H1 (cell line): ENCODE data around the gene CXCR1. TPM values are rescaled to one million over a fixed set of nuclear protein-coding genes. Genes with fewer than 3 reads are reported as not detected.

Experiments used
- CTCF ChIA-PET: fragments of 300-600 bp; sonication (Branson Sonifier 250); formaldehyde crosslinking; loops from one replicate; lab custom pipeline; 2021; ENCODE audit not compliant: partially characterized antibody; lab: Charles Lee
- POLR2A ChIA-PET: fragments of 300-600 bp; sonication (Branson Sonifier 250); formaldehyde crosslinking; loops from one replicate; lab custom pipeline; 2021; ENCODE audit warnings: inconsistent platforms; ENCODE audit not compliant: partially characterized antibody; lab: Charles Lee
- DNase-seq, 2 experiments: peaks; one replicate each; pipeline versions ENCODE4 v3.0.0 to v3.0.0-alpha.2; 2010 to 2022; ENCODE audit warnings: low spot score in 2 of 2, low read depth in 1 of 2, mixed read lengths in 1 of 2
- FAIRE-seq: peaks from 2 replicates; lab custom pipeline; 2011; peaks lifted over from hg19 to GRCh38; lab: Jason Lieb, UNC
- H2AFZ ChIP-seq: 2 replicates; pipeline ENCODE4 v1.8.1; 2012; ENCODE audit warnings: low read length, inconsistent platforms
- H2AK5ac ChIP-seq: 2 replicates; pipeline ENCODE4 v1.6.1; 2013; ENCODE audit warnings: low read depth, low read length
- H2BK120ac ChIP-seq: replicated peaks from 2 replicates; pipeline ENCODE3; 2013; ENCODE audit warnings: low read depth, low read length, inconsistent platforms
- H2BK12ac ChIP-seq: 2 replicates; pipeline ENCODE4 v1.6.1; 2013; ENCODE audit warnings: low read depth, low read length
- H2BK15ac ChIP-seq: 2 replicates; pipeline ENCODE4 v1.6.1; 2013; ENCODE audit warnings: low read length
- H2BK20ac ChIP-seq: 2 replicates; pipeline ENCODE4 v1.6.1; 2013; ENCODE audit warnings: low read length
- H2BK5ac ChIP-seq: 2 replicates; pipeline ENCODE4 v1.6.1; 2013; ENCODE audit warnings: low read depth, low read length
- H3K14ac ChIP-seq: 2 replicates; pipeline ENCODE4 v1.6.1; 2013; ENCODE audit warnings: inconsistent platforms; ENCODE audit not compliant: insufficient read length
- H3K18ac ChIP-seq: 2 replicates; pipeline ENCODE4 v1.6.1; 2013; ENCODE audit warnings: low read length; ENCODE audit errors: extremely low read depth
- H3K23ac ChIP-seq: 2 replicates; pipeline ENCODE4 v1.6.1; 2013; ENCODE audit warnings: inconsistent platforms; ENCODE audit not compliant: insufficient read length
- H3K23me2 ChIP-seq: 2 replicates; pipeline ENCODE4 v1.6.1; 2013; ENCODE audit warnings: low read depth, low read length
- H3K27ac ChIP-seq: 2 replicates; pipeline ENCODE4 v1.6.1; 2011; ENCODE audit warnings: low read depth, low read length, inconsistent platforms
- H3K27me3 ChIP-seq, 4 experiments: replicated peaks in 1 of 4; 1 replicate in 1 of 4; 2 replicates in 3 of 4; pipeline versions ENCODE4 v1.6.1 to v1.8.1; 2011 to 2013; ENCODE audit warnings: low read length in 3 of 4, mild to moderate bottlenecking in 3 of 4, inconsistent platforms in 2 of 4, mixed read lengths in 2 of 4, moderate library complexity in 1 of 4; ENCODE audit not compliant: control insufficient read depth in 3 of 4, insufficient read depth in 3 of 4; ENCODE audit errors: extremely low read depth in 1 of 4
- H3K36me3 ChIP-seq, 4 experiments: 2 replicates each; pipeline versions ENCODE4 v1.6.1 to v1.8.1; 2011 to 2013; ENCODE audit warnings: mild to moderate bottlenecking in 4 of 4, low read length in 3 of 4, moderate library complexity in 2 of 4, control low read depth in 1 of 4, inconsistent platforms in 1 of 4; ENCODE audit not compliant: insufficient read depth in 4 of 4, control insufficient read depth in 2 of 4
- H3K4ac ChIP-seq: replicated peaks from 2 replicates; pipeline ENCODE3; 2013; ENCODE audit warnings: low read length, low read depth, mixed read lengths, inconsistent platforms; ENCODE audit not compliant: insufficient read length
- H3K4me1 ChIP-seq, 4 experiments: replicated peaks in 1 of 4; 1 replicate in 1 of 4; 2 replicates in 3 of 4; pipeline versions ENCODE4 v1.6.1 to v1.8.1; 2011 to 2013; ENCODE audit warnings: low read length in 3 of 4, inconsistent platforms in 2 of 4, mixed read lengths in 1 of 4; ENCODE audit not compliant: insufficient read depth in 4 of 4, control insufficient read depth in 3 of 4
- H3K4me2 ChIP-seq, 2 experiments: 2 replicates each; pipeline versions ENCODE4 v1.6.1 to v1.8.1; 2011 to 2013; ENCODE audit warnings: low read depth in 2 of 2, low read length in 2 of 2, control low read depth in 1 of 2, inconsistent platforms in 1 of 2, mild to moderate bottlenecking in 1 of 2; ENCODE audit not compliant: insufficient read depth in 1 of 2
- H3K4me3 ChIP-seq, 4 experiments: fragments of 200-600, 300-600 bp in 1 of 4; sonication (generic), shearing (Covaris generic), sonication (Bioruptor Twin) in 1 of 4; 2 replicates each; pipeline versions ENCODE4 v1.5.1 to v1.8.1; 2011 to 2016; ENCODE audit warnings: low read length in 4 of 4, low read depth in 3 of 4, control low read depth in 2 of 4, inconsistent platforms in 2 of 4, mild to moderate bottlenecking in 2 of 4, mixed read lengths in 1 of 4, moderate library complexity in 1 of 4; ENCODE audit not compliant: insufficient read depth in 2 of 4; ENCODE audit errors: extremely low read depth in 1 of 4
- H3K56ac ChIP-seq: replicated peaks from 2 replicates; pipeline ENCODE3; 2013; ENCODE audit warnings: low read depth, mild to moderate bottlenecking, mixed read lengths, low read length, inconsistent platforms; ENCODE audit not compliant: insufficient read length
- H3K79me1 ChIP-seq: 2 replicates; pipeline ENCODE4 v1.6.1; 2013; ENCODE audit warnings: low read depth, low read length, control low read depth
- H3K79me2 ChIP-seq, 2 experiments: 2 replicates each; pipeline versions ENCODE4 v1.6.1 to v1.8.1; 2012 to 2013; ENCODE audit warnings: low read length in 2 of 2, mild to moderate bottlenecking in 2 of 2, inconsistent platforms in 1 of 2; ENCODE audit not compliant: insufficient read depth in 2 of 2, control insufficient read depth in 1 of 2
- H3K9ac ChIP-seq, 4 experiments: replicated peaks in 1 of 4; 1 replicate in 1 of 4; 2 replicates in 3 of 4; pipeline versions ENCODE4 v1.6.1 to v1.8.1; 2011 to 2013; ENCODE audit warnings: low read depth in 3 of 4, low read length in 3 of 4, control low read depth in 2 of 4, mild to moderate bottlenecking in 2 of 4, moderate library complexity in 2 of 4, inconsistent platforms in 1 of 4; ENCODE audit errors: extremely low read depth in 1 of 4
- H3K9me3 ChIP-seq, 2 experiments: 2 replicates each; pipeline versions ENCODE4 v1.6.1 to v1.8.1; 2012 to 2013; ENCODE audit warnings: mild to moderate bottlenecking in 2 of 2, moderate library complexity in 2 of 2, control low read depth in 1 of 2, inconsistent platforms in 1 of 2, low read depth in 1 of 2, low read length in 1 of 2, mixed read lengths in 1 of 2; ENCODE audit not compliant: insufficient read depth in 2 of 2
- H4K20me1 ChIP-seq, 2 experiments: replicated peaks in 1 of 2; 2 replicates each; pipeline versions ENCODE3 to v1.8.1; 2011 to 2013; ENCODE audit warnings: inconsistent platforms in 2 of 2, low read length in 2 of 2, mild to moderate bottlenecking in 1 of 2; ENCODE audit not compliant: insufficient read depth in 2 of 2, control insufficient read depth in 1 of 2
- H4K5ac ChIP-seq: 2 replicates; pipeline ENCODE4 v1.6.1; 2013; ENCODE audit warnings: low read length, low read depth, mixed read lengths, inconsistent platforms; ENCODE audit not compliant: insufficient read length
- H4K8ac ChIP-seq: 2 replicates; pipeline ENCODE4 v1.8.0; 2013; ENCODE audit warnings: mild to moderate bottlenecking, moderate library complexity, low read length, inconsistent platforms; ENCODE audit not compliant: insufficient read depth; ENCODE audit errors: extremely low read depth
- H4K91ac ChIP-seq: replicated peaks from 2 replicates; pipeline ENCODE3; 2013; ENCODE audit warnings: low read length, mixed read lengths, inconsistent platforms; ENCODE audit not compliant: insufficient read length
- SIX5 ChIP-seq: IDR thresholded peaks from 2 replicates; pipeline ENCODE4 v1.6.1; 2011; ENCODE audit warnings: mild to moderate bottlenecking, low read depth, low read length
- WGBS, 2 experiments: shearing (Covaris generic) in 1 of 2; methylation state at CpG; one replicate each; pipeline versions ENCODE4 v1.1.6 to v1.1.7; 2013 to 2015; ENCODE audit warnings: low lambda C conversion rate in 2 of 2, mixed read lengths in 2 of 2, inconsistent platforms in 1 of 2, low coverage in 1 of 2, missing lambda C conversion rate in 1 of 2; ENCODE audit not compliant: insufficient replicate concordance in 2 of 2, insufficient coverage in 1 of 2, insufficient read length in 1 of 2; ENCODE audit errors: extremely low coverage in 1 of 2, missing lambda C conversion rate in 1 of 2; 5-methylcytosine and 5-hydroxymethylcytosine counted together
- polyA plus RNA-seq, 7 experiments: library from polyadenylated mRNA; depleted of rRNA in 3 of 7; stranded (reverse) in 5 of 7; unstranded in 2 of 7; fragments of >200 nt in 5 of 7; fragments of 200-250 nt in 2 of 7; gene quantifications; 1 replicate in 5 of 7; 2 replicates in 1 of 7; 4 replicates in 1 of 7; pipeline versions ENCODE4 v1.2.1 to v1.2.3, GENCODE V29; 2011 to 2013; ENCODE audit warnings: missing spikeins in 2 of 7, mixed read lengths in 2 of 7
- total RNA-seq: library from RNA; stranded (reverse); fragmentation: NEBNext Ultra II Directional; extraction: Animal tissue kit (Norgen Biotek cat#: 25700); gene quantifications from 2 replicates; pipeline ENCODE4 v1.2.1, GENCODE V29; 2021

The CXCR1 gene
- total and polyA plus RNA-seq, 2 of the 8 experiments (the other 6 are each of a cell fraction or from before 2014, with no cell fraction given), result not detected

GRCh38 chr2:218152172-218152571 is 14.6 kb downstream of the CXCR1 start:
- WGBS, 2 experiments, result 92% methylated on average over 8 of the region's 8 CpGs; no CpG with 5 or more reads in 1 of the 2 experiments
- Histone ChIP-seq H3K27ac (no peak overlapping the region), H3K4ac (no peak overlapping the region), H4K5ac (no peak overlapping the region), H3K36me3 (no peaks in the 10 kb centered on the region), H3K79me1 (no peaks in the 10 kb centered on the region), H3K56ac (no peak overlapping the region), H3K18ac (no peak overlapping the region)
- DNase-seq, result no peak
- no peak for TF ChIP-seq SIX5
- TF ChIP-seq, all 59 proteins: peak for 0
- Histone ChIP-seq H3K14ac (no peak overlapping the region), H2BK120ac (no peak overlapping the region), H3K23me2 (no peaks in the 10 kb centered on the region; the same call in 1 of the 2 replicates), H2BK15ac (no peak overlapping the region), H2BK12ac (no peak overlapping the region), H4K20me1 (no peaks in the 10 kb centered on the region), H3K4me2 (no peak overlapping the region), H3K27me3 (no peaks in the 10 kb centered on the region), H2AK5ac (no peak overlapping the region), H3K4me3 (no peak overlapping the region), H3K79me2 (no peaks in the 10 kb centered on the region), H3K9ac (no peak overlapping the region), H3K4me1 (no peaks in the 10 kb centered on the region; a peak in 2 of 7 replicates), H2BK20ac (no peak overlapping the region), H2BK5ac (no peak overlapping the region), H3K9me3 (no peaks in the 10 kb centered on the region), H4K91ac (no peak overlapping the region), H3K23ac (no peak overlapping the region), H4K8ac (no peak overlapping the region), H2AFZ (0 out of 2 replicates have a peak overlapping the region, but pooled peaks have one; percentile 16)
- ChIA-PET POLR2A (interaction anchor here (0.6 kb wide), 1 partner anchor 22 kb away, joined by 3 read pairs; no protein-coding TSS in a partner anchor), CTCF (interaction anchor here (0.7 to 1.8 kb wide), 5 partner anchors 15 to 1007 kb away, joined by 3 to 6 read pairs (median 3); partner anchors contain the start of gene CXCR1)
- FAIRE-seq, result no peak
